Activated T-cell treated with anti-CD3 and anti-CD28 coated beads, Interleukin-2, amount 50 U/mL, for 1 hour (primary cell): ENCODE data around the gene CLCN5.

Experiments
- DNase-seq: peaks from one replicate; pipeline ENCODE4 v3.0.0-alpha.2; 2020

Gene CLCN5

DNA sequence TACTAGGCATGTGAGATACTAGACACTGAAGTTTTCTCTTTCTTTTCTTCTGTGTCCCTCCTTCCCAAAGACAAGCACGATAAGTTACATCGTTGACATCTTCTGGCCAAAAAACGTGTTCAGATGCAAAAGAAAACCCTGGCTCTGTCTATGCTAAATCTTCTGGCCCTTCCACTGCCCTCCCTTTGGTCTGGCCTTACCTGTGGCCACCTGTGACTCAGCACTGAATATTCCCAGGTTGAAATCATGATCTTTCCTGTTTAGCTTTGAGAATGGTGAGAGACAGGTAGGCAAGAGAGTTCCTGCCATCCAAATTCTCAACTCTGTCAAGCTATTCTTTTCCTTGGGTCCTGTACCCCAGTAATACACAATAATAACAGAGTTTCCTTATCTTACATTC lies 12.3 kb downstream of the CLCN5 start:
- no peak for DNase-seq

DNA sequence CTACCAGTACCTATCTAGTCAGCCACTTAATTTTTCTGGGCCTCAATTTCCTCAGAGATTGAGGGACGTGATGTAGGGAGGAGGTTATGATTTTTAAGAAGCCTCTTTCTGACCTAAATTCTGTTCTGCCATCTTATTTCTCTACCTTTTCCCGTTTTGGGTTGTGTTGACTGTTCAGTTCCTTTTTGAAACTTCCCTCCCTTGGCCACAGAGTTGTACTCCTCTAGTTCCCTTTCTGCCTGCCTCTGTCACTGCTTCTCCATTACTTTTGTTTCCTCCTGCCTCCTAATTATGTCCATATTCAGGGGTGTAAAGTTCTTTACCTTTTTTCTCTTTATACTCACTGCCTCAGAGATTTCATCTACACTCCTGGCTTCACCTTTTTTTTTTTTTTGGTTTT lies 25.4 kb downstream of the CLCN5 start:
- DNase-seq: no peak

DNA sequence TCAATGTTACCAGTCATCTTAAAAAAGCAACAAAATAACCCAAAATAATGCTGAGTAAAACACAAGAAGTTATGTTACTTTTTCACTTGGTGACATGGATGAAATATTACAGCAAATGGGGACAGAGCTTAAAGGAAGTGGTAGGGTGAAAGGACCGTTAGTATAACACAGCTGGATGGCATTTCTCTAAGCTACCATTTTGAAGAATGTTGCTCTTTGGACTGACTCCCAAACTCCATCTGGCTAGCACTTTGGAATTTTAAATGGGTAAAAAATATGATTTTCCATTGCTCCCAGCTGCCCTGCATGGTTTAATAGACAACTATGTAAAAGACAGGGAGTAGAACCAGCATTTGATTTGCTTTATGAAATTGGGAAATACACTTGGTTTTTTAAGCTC lies 27.6 kb downstream of the CLCN5 start:
- DNase-seq: no peak

DNA sequence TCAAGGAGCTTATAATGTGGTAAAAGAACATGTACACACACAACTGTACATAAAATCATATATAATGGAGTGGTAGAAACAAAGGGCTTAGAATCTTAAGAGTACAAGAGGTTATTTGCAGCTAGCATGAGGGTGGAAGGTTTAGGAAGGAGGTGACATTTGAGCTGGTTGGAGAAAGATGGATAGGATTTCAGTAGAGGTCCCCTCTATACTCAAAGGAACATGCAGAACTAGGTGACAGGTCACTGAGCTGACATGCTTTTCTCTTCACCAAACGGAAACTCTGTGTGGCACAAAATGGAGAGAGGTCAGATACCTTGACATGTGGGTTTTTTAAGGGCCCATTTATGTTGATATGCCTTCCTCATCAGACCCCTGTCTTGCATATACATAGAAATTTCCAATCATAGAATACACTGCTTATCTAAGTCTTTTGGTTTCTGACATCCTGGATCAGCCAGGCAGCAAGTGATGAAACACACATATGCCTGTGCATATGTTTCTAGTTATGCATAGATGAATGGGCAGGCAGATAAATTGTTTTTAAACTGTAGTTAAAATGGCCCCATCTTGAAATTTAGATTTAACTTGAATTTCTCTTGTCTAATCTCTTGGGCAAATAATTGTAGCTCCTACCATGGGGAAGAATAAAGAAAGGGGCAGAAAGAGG lies 29.3 kb downstream of the CLCN5 start:
- no peak for DNase-seq

DNA sequence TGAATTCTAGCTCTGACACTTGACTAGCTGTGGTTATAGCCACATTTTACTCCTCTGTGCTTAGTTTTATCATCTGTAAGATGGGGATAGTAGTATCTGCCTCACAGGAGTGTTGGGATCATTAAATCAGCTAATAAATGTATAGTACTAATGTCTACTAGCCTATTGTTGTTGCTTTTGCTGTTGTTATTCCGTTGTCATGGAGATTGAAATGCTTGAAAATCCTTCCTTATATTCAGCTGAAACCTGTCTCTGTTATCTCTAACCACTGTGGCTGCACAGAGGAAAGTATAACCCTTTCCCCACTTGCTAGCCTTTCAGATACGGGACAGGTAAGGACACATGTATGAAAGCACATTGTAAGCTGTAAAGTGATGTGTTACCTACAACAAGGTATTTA lies 33.9 kb downstream of the CLCN5 start:
- DNase-seq: no peak

DNA sequence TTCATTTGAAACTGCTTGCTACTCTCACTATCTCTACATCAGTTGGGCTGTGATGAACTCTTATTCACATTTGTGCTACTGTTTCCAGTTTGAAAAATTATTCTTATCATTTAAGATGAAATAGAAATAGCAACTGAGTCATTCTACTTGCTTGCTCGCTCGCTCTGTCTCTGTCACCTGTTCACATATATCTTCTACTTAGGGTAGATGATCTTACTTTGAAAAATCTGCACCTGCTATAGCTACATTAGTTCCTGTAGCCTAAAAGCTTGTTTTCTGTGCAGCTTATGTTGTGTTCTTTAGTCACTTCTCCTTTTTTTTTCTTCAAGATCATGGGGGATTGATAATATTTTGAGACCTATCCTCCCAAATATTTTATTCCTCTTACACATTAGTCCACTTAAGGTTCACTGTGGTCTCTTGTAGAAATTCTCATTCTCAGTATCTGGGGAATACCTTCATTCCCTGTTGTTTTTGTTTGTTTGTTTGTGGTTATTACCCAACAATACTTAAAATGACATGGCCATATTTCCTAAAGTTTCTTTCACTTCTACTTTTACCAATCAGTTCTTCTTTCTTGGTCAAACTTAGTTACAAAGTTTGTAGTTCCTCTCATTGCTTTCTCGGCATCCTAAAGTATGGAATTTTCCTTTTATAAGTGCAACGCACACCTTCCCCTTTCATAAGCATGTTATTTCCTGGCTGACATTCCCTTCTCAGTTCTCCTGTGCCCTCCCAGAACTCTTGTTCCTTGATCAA lies 36.5 kb downstream of the CLCN5 start:
- no peak for DNase-seq

DNA sequence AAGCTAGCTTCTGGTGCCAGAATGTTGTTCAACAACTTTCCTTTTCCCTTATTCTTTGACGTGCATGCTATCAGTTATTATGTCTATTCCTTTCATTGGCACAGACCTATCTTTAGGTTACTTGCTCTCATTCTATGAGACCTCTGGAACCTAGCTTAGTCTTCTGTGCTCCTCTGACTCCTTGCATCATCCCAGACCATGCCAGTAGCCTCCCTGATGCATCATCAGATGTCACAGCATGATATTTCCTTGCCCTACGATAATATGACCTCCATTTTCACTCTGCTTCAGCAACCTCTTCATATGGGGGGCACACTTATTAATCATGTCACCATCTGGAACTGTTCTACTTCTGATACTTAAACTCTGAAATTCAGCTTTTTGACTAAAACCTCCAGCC lies 37.2 kb downstream of the CLCN5 start:
- DNase-seq: no peak

DNA sequence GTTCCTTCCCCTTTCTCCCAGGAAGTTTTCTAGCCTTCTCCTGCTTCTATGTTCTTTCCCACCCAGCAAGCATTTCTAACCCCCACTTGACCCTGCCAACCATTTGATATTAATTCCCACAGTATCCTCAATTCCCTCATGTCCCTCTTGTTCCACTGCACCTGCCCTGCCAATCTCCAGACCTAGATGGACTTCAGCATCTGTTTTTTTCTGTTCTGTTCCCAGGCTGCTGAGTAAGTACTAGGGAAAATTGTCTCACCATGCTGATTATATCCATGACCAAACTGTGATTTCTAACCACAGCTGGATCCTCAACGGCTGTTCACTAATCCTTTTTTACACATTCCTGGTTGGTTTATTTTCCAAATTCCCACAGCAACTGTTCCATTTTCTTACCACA lies 37.7 kb downstream of the CLCN5 start:
- no peak for DNase-seq

DNA sequence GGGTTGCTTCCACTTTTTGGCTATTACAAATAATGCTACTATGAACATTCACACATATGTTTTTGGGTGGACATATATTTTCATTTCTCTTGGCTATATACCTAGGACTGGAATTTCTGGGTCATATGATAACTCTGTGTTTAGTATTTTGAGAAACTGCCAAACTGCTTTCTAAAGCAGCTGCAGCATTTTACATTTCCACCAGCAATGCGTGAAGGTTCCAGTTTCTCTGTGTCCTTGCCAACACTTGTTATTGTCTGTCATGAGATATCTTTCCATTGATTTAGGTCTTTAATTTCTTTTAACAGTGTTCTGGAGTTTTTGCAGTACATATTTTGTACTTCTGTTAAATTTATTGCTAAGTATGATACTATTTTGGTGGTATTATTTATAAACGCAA lies 48.3 kb downstream of the CLCN5 start:
- no peak for DNase-seq

DNA sequence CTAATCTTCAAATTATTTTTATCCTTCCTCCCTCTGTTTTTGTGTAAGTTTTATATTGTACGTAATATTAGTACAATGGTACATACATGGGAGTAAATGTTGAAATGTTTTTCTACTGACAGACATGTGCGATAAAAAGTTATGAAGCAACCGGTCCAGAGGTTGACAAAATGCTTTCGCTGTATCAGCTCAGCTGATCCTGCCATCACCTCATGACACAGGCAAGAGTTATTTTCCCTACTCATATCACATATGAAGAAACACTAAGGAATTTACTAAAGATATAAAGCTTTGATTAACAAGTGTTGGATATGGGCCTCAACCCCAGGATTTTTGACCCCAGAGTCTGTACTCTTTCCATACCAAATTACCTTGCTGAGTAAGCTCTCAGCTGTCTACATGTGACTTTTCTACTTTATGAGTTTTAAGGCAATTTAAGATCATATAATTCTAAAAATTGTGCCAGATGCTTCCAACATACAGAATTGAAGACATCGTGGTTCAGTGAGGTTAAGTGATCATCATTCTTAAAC lies 50.0 kb downstream of the CLCN5 start:
- no peak for DNase-seq

DNA sequence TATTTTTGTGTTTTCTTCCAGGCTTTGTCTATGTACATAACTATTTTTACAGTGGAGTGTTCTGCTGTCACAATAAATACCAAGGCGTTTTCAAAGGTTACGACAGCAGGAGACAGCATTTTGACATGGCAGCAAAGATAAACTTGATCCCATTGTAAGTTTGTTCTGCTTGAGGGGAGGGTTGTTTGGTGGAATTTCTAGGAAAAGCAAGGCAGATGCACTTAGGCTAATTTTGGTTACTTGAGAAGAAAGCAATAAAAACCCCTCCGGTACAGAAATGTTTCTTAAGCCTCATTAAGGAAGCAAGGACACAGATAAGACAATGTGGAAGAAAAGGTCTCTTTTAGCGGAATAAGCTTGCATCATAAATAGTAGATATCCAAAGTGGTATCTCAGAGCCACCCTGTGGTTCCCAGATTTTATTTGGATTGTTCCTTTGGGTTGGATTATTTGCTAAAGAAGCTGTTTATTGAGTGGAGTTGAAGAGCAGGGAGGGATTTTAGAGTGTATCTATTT lies 54.3 kb downstream of the CLCN5 start:
- no peak for DNase-seq

DNA sequence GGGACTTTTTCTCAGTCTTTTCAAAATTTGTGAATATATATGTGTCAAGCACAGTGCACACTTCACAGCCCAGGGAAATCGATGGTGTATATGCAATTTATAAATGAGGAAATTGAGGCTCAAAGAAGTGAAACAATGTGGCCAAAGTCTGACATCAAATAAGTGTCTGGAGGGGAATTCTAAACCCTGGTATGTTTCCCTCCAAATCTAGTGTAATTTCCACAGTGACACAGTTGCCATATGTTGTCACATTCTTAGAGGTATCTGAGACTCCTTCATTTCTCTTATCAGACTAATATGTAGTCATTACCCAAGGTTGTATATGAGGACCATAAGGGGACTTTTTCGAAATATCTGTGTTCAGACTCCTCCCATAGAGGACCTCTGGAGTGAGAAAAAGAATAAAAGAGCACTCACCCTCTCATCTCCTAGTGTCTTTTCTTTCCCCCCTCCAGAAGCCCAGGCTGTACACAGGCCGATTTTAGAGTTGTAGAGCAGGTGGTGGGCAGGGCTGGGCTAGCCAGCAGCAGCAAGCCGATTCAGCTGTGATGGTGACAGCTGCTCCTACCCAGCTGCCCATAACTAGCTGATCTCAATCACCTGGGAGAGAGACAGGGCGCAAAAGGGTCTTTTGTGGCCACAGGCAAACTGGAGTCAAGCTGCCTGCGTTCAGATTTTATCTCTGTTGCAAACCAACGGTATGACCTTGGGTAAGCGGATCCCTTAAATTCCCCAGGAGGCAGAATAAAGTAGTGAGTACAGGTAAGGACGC lies 55.1 kb downstream of the CLCN5 start:
- no peak for DNase-seq

DNA sequence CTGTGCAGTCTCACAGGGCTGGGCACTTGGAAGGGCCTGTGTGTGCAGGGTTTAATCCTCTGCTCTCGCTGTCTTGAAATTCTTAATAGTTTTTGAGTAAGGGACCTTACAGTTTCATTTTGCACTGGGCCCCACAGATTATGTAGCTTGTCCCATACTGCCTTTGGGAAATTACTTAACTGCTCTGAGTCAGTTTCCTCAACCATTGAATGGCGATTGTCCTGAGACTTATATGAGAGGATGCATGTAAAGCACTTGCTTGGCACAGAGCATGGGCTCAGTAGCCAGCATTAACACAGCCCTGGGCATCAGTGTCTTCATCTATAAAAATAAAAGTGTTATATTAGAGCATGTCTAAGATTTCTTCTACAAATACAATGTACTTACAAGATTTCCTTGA lies 55.8 kb downstream of the CLCN5 start:
- DNase-seq: no peak

DNA sequence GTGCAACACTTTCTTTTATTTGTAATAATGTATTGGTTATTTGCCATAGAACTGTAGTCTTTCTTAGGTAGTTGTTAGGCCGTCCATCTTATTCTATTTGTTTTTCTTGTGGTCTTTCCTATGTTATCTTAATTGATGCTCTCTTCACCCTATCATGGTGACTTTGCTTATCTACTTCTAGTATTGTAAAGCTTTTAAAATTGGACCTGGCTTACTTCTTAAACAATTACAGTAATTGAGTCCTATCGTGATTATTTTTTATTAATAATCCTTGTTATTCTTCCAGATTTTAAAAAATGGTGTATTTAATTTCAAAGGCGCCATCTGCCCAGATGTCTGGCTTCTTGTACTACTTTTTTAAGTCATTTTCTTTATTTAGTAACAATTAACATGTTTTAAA lies 63.7 kb downstream of the CLCN5 start:
- DNase-seq: no peak

DNA sequence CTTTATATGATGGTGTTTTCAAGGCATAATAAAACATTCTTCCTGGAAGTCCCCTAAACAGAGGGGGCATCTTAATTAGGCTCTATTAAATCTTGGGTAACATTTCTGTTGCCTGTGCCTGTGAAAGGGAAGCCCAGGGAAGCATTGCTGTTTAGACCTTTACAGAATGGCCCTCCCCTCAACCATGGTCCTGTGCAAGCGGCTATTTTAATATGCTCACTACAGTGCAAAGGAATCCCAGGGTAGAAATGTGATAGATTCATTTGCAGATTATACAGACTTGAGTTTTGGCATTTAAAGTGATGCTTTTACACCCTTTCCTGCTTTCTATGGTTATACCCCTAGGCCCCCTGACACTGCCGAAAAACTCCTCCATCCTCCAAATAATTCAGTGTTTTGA lies 65.3 kb downstream of the CLCN5 start:
- no peak for DNase-seq

DNA sequence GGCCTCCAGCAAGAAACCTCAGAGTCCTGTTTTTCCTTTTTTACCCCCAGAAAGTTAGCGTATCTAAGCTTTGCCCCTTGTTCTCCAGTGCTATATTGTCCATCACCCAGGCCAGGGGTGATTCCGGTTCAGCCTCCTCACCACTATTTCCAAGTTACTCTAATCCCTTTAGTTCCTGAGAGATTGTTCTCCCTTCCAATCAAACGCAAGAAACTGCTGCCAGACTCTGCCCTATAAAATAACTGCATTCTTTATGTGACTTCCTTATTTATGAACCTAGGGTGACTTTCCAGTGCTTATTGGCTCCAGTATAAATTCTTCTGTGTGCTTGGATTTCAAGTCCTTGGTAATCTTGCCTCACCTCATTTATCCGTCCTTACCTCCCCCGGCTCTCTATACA lies 65.7 kb downstream of the CLCN5 start:
- DNase-seq: no peak

DNA sequence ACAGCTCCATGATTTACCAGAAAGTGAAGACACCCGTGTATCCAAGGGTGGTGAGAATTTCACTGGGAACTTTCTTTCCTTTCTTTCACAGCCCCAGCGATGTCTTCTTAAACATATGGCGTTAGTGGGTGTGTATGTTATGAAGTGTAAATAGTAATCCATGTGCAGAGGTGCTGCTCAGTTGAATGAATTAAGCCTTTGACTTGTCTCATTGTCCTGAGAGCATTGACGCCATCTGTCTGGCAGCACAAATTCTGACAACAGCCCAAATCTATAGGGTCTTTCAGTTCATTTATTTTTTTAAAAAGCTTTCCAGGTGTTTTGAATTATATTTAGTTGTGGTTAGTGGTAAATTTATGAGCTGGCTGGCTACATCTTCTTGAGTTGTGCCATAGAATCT lies 69.4 kb downstream of the CLCN5 start:
- no peak for DNase-seq

DNA sequence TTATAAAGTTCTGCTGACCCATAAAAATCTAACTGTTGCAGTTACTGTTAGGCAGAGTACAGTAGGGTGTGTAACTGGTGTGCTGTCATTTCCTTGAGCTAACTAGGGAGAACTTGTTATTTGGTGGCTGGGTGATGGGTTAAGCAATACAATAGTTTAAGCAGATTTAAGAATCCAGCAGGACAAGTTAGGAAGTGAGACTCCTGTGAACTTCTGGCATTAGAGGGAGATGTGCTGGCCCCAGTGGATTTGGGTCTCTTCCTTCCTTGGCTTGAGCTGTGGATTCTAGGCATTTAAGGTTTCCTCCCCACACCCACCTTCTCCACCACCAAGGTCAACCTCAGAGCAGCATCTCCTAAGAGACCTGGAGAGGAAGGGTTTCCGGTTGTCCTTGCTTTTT lies 70.5 kb downstream of the CLCN5 start:
- no peak for DNase-seq

DNA sequence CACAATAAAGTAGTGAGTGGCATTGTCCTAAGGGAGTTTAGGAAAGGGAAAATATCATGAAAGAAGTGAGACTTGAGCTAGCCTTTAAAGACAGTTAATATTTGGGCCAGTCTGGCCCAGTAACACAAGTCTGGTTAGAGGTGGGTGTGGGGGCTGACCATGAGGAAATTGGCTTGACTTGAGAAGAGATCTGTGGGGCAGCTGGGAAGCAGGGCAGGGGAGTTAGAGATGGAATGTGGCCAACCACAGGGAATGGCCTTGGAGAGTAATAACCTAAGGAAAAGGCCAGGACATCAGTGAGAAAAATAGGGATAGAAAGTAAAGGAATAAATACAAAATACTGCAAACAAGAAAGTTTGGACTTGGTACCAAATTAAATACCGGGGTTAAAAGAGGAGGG lies 71.3 kb downstream of the CLCN5 start:
- no peak for DNase-seq

DNA sequence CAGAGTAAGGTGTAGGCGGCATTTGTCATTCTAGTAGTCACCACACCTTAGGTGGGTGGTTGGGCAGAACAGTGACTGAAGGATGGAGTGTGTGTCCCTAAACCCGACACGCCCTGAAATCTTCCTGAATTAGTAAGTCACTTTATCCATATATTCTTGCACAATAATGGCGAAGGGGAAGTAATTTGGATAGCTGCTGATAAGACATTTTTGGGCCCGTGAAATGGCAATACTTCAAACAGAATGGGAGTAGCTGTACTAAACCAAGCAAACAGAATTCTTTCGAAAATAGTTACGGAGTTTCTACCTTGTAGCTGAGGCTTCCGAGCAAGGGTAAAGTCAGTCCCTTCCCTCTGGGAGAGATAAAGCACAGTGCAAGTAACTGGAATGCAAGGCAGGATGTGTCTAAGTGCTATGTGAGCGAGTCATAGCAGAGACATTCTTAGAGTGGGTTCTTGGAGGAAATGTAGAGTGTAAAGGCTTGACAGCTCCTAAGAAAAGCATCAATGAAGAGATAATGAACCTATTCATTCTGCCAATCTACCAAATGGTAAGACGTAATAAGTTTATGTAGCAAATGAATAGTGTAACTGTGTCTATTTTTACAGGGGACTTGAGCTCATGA lies 72.8 kb downstream of the CLCN5 start:
- no peak for DNase-seq

DNA sequence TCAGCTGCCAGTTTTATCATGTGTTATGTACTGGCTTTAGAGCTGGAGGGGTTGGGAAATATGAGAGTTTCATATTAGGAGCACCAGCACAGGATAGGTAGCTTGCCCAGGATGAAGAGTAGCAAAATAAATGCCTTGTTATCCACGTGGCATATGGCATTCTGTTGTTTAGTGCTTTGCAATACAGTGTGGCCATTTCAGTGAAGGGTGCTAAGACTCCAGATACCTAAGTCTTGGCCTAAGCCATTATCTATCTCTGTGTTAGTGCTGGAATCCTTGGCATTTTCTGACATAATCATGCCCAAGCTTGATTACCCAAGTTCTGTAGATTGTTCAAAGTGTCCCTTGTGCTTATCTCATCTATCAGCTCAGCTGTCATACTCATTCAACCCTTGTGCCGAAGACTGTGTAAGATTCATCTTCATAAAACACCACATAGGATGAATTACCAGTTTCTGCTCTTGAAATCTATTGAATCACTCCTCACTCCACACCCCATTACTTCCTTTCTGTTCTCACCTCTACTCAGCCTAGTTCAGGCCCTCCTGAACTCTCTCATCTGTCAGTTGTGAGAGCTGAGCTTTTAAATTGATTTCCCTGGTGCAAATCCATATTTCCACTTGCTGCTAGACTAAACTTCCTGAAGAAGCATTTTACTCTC lies 73.5 kb downstream of the CLCN5 start:
- no peak for DNase-seq

DNA sequence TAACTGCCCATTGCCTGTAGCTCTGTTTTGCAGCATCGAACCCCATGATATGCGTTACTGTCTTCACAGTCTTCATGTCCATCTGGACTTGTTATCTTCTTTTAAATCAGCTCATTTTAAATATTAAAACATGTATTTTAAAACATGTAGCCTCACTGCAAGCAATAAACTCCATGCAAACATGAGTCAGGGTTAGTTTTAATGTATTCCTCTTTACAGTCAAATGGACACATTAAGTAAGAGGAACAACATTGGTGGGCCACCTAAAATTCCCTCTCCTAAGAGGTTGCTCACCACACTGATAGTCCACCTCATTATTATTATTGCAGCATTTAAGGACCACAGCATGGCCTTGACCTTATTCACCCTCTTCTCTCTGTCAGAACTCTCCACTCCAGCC lies 74.1 kb downstream of the CLCN5 start:
- DNase-seq: no peak

DNA sequence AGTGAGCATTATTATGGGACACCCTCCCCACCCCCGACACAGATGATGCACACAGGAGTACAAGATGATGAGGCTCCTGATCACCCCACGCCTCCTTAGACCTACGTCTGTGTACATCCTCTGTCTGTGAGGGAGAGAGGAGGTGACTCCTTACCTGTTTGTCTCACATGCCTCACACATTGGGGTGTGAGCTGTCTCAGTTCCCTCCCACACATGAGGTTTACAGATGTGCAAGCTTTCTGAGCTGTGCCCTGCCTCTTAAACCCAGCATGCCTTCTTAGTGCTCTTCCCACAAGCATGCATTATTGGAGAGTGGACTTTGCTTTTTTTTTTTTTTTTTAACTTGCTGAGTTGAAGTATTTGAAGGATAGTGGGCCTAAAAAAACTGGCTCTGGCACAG lies 76.7 kb downstream of the CLCN5 start:
- no peak for DNase-seq
